HepG2 (cell line): Measurements from ENCODE around the gene NUAK2. TPM values are rescaled to one million over a fixed set of nuclear protein-coding genes. Genes with fewer than 3 reads are reported as not detected.

Experiments used
- ATF7 ChIP-seq, 2 experiments: fragments of 450-650 bp in 1 of 2; sonication (generic) in 1 of 2; formaldehyde crosslinking in 1 of 2; IDR thresholded peaks; 2 replicates each; pipeline versions ENCODE4 v1.4.0 to v1.6.1; 2016 to 2020; ENCODE audit warnings: antibody characterized with exemption in 1 of 2, mild to moderate bottlenecking in 1 of 2, missing genetic modification reagents in 1 of 2
- BCL6 ChIP-seq: IDR thresholded peaks from 2 replicates; pipeline ENCODE4 v1.6.1; 2016; ENCODE audit warnings: missing genetic modification reagents, missing compliant biosample characterization
- CBX1 ChIP-seq: IDR thresholded peaks from one replicate; pipeline ENCODE4 v1.6.1; 2016; ENCODE audit warnings: antibody characterized with exemption, low read depth
- EHMT2 ChIP-seq: fragments of 200-600 bp; sonication (generic); IDR thresholded peaks from 2 replicates; pipeline ENCODE4 v1.7.0; 2017; ENCODE audit warnings: antibody characterized with exemption, low read depth, low read length, borderline replicate concordance
- HNRNPL ChIP-seq: fragments of 200-400 bp; formaldehyde crosslinking; IDR thresholded peaks from 2 replicates; pipeline ENCODE4 v1.6.1; 2017; ENCODE audit warnings: mild to moderate bottlenecking, low read depth, low read length
- HOXA9 ChIP-seq: sonication (generic); formaldehyde crosslinking; IDR thresholded peaks from 2 replicates; pipeline ENCODE4 v1.8.1; 2022; ENCODE audit warnings: missing genetic modification reagents, mild to moderate bottlenecking, moderate library complexity, borderline replicate concordance
- MAZ ChIP-seq, 2 experiments: sonication (generic) in 1 of 2; formaldehyde crosslinking in 1 of 2; IDR thresholded peaks; 2 replicates each; pipeline versions ENCODE4 v1.5.0 to v1.6.1; 2012 to 2020; ENCODE audit warnings: low read depth in 2 of 2, mild to moderate bottlenecking in 2 of 2, borderline replicate concordance in 1 of 2, improper control_type of control experiment in 1 of 2, low read length in 1 of 2, missing genetic modification reagents in 1 of 2, moderate library complexity in 1 of 2
- RFX3 ChIP-seq: IDR thresholded peaks from 2 replicates; pipeline ENCODE4 v1.6.1; 2016; ENCODE audit warnings: missing biosample characterization, missing genetic modification reagents
- SMARCC2 ChIP-seq: fragments of 450-650 bp; IDR thresholded peaks from 2 replicates; pipeline ENCODE4 v1.6.1; 2017; ENCODE audit warnings: antibody characterized with exemption, mild to moderate bottlenecking
- TRIM24 ChIP-seq: sonication (generic); formaldehyde crosslinking; IDR thresholded peaks from 2 replicates; pipeline ENCODE4 v1.8.0; 2022; ENCODE audit warnings: mild to moderate bottlenecking, missing genetic modification reagents
- ZBTB7A ChIP-seq: sonication (generic); formaldehyde crosslinking; IDR thresholded peaks from 2 replicates; pipeline ENCODE4 v1.8.0; 2022; ENCODE audit warnings: mild to moderate bottlenecking, missing genetic modification reagents
- ZEB1 ChIP-seq: IDR thresholded peaks from 2 replicates; pipeline ENCODE4 v1.6.1; 2012; ENCODE audit warnings: mild to moderate bottlenecking, low read depth, inconsistent platforms; ENCODE audit not compliant: insufficient replicate concordance
- ZNF232 ChIP-seq: sonication (generic); formaldehyde crosslinking; IDR thresholded peaks from 2 replicates; pipeline ENCODE4 v1.4.0; 2020; ENCODE audit warnings: missing genetic modification reagents, borderline replicate concordance
- ZNF292 ChIP-seq: sonication (generic); formaldehyde crosslinking; IDR thresholded peaks from 2 replicates; pipeline ENCODE4 v1.8.1; 2022; ENCODE audit warnings: mild to moderate bottlenecking, low read depth, missing genetic modification reagents, borderline replicate concordance
- ZNF510 ChIP-seq: sonication (generic); formaldehyde crosslinking; IDR thresholded peaks from 2 replicates; pipeline ENCODE4 v1.4.0; 2020; ENCODE audit warnings: low read depth, mild to moderate bottlenecking, missing genetic modification reagents
- ZNF713 ChIP-seq: sonication (generic); formaldehyde crosslinking; IDR thresholded peaks from 2 replicates; pipeline ENCODE4 v1.4.0; 2020; ENCODE audit warnings: mild to moderate bottlenecking, missing genetic modification reagents
- ZSCAN21 ChIP-seq: sonication (generic); formaldehyde crosslinking; IDR thresholded peaks from 2 replicates; pipeline ENCODE4 v1.8.0; 2022; ENCODE audit warnings: mild to moderate bottlenecking, missing genetic modification reagents, moderate library complexity, borderline replicate concordance
- polyA plus RNA-seq, 8 experiments: library from polyadenylated mRNA; depleted of rRNA in 3 of 8; stranded (reverse) in 7 of 8; unstranded in 1 of 8; fragments of >200 nt; fragmentation: Illumina TruSeq in 4 of 8; extraction: Trizol in 4 of 8; gene quantifications; 2 replicates each; pipeline versions ENCODE4 v1.2.1 to v1.2.3, GENCODE V29; 2011 to 2016; ENCODE audit warnings: low read depth in 4 of 8, missing spikeins in 1 of 8, mixed read lengths in 1 of 8; ENCODE audit not compliant: insufficient read depth in 1 of 8
- total RNA-seq, 5 experiments: library from RNA; depleted of rRNA; stranded (reverse); fragments of >200 nt; fragmentation: Illumina TruSeq; extraction: Trizol; gene quantifications; 2 replicates each; pipeline ENCODE4 v1.2.3, GENCODE V29; 2016; ENCODE audit warnings: low read depth in 1 of 5
- TF ChIP-seq, protein P1 (sequence below): IDR thresholded peaks from 2 replicates; pipeline ENCODE4 v1.6.1; 2016; ENCODE audit warnings: low read depth, borderline replicate concordance
- TF ChIP-seq, protein P2 (sequence below): sonication (generic); formaldehyde crosslinking; IDR thresholded peaks from 2 replicates; pipeline ENCODE4 v1.9.0; 2021; ENCODE audit warnings: missing genetic modification reagents, mild to moderate bottlenecking, borderline replicate concordance
- TF ChIP-seq, protein P3 (sequence below): sonication (generic); formaldehyde crosslinking; IDR thresholded peaks from 2 replicates; pipeline ENCODE4 v1.4.0; 2020; ENCODE audit warnings: mild to moderate bottlenecking, missing genetic modification reagents
- TF ChIP-seq, protein P4 (sequence below): sonication (generic); formaldehyde crosslinking; IDR thresholded peaks from 2 replicates; pipeline ENCODE4 v1.8.0; 2022; ENCODE audit warnings: missing genetic modification reagents, mild to moderate bottlenecking, inconsistent platforms, borderline replicate concordance

Gene NUAK2
- total and polyA plus RNA-seq, 2 of the 13 experiments (the other 11 are each of a cell fraction or from before 2014, with no cell fraction given): 0.75 to 1.1 TPM

DNA sequence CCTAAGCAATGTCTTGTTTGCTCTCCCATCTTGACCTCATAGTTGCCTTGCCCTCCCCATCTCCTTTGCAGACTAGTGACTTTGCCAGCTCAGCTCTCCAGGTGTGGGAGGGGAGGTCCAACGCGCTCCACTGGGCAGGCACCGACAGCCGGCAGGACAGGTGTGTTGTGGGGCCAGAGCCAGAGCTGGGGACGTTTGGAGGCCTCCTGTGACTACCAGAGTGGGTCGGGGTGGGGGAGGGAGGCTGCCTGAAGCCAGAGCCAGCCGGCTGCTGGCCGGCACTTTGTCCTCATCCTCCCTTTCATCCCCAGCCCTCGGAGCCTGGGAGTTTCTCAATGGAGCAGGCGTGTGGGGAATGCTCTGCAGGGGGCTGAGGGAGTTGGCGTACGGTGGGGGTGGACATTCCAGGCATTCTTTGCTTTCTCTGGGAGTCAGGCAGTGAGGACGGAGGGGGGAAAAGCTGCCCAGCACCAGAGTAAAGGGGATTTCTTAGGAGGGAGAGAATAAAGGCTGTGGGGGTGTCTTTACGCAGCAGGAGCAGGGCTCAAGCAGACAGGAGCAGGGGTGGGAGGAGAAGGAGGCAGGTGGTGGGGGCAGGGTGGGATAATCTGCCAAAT lies 20.2 kb downstream of the NUAK2 start (continued):
- TF ChIP-seq ZBTB7A (CRISPR knock-in tag): no peak
- TF ChIP-seq, protein P1, sequence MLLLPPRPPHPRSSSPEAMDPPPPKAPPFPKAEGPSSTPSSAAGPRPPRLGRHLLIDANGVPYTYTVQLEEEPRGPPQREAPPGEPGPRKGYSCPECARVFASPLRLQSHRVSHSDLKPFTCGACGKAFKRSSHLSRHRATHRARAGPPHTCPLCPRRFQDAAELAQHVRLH (CRISPR knock-in tag): peak; percentile 71; the same call in 1 of the 2 replicates
- no peak for TF ChIP-seq EHMT2
- TF ChIP-seq HOXA9 (CRISPR knock-in tag): no peak
- TF ChIP-seq, protein P2, sequence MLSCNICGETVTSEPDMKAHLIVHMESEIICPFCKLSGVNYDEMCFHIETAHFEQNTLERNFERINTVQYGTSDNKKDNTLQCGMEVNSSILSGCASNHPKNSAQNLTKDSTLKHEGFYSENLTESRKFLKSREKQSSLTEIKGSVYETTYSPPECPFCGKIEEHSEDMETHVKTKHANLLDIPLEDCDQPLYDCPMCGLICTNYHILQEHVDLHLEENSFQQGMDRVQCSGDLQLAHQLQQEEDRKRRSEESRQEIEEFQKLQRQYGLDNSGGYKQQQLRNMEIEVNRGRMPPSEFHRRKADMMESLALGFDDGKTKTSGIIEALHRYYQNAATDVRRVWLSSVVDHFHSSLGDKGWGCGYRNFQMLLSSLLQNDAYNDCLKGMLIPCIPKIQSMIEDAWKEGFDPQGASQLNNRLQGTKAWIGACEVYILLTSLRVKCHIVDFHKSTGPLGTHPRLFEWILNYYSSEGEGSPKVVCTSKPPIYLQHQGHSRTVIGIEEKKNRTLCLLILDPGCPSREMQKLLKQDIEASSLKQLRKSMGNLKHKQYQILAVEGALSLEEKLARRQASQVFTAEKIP (CRISPR knock-in tag): no peak
- TF ChIP-seq CBX1: peak; percentile 38
- no peak for TF ChIP-seq ZNF510 (CRISPR knock-in tag)
- TF ChIP-seq ATF7 (IDR thresholded peaks at IDR 0.05): no peak
- TF ChIP-seq ATF7 (CRISPR knock-in tag; IDR thresholded peaks at IDR 0.05): no peak
- TF ChIP-seq BCL6 (CRISPR knock-in tag): peak; percentile 78
- peak; percentile 90 for TF ChIP-seq MAZ (IDR thresholded peaks at IDR 0.05; ENCODE audit: borderline replicate concordance, low read depth, low read length)
- peak; percentile 76; the same call in 1 of the 2 replicates for TF ChIP-seq MAZ (CRISPR knock-in tag; IDR thresholded peaks at IDR 0.05; ENCODE audit: low read depth)
- TF ChIP-seq, protein P3, sequence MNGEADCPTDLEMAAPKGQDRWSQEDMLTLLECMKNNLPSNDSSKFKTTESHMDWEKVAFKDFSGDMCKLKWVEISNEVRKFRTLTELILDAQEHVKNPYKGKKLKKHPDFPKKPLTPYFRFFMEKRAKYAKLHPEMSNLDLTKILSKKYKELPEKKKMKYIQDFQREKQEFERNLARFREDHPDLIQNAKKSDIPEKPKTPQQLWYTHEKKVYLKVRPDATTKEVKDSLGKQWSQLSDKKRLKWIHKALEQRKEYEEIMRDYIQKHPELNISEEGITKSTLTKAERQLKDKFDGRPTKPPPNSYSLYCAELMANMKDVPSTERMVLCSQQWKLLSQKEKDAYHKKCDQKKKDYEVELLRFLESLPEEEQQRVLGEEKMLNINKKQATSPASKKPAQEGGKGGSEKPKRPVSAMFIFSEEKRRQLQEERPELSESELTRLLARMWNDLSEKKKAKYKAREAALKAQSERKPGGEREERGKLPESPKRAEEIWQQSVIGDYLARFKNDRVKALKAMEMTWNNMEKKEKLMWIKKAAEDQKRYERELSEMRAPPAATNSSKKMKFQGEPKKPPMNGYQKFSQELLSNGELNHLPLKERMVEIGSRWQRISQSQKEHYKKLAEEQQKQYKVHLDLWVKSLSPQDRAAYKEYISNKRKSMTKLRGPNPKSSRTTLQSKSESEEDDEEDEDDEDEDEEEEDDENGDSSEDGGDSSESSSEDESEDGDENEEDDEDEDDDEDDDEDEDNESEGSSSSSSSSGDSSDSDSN (CRISPR knock-in tag): peak; percentile 97
- TF ChIP-seq ZNF713 (CRISPR knock-in tag): no peak
- peak; percentile 50; the same call in 1 of the 2 replicates for TF ChIP-seq ZSCAN21 (CRISPR knock-in tag)
- TF ChIP-seq ZNF232 (CRISPR knock-in tag): no peak
- TF ChIP-seq ZEB1: peak; percentile 71
- no peak for TF ChIP-seq TRIM24 (CRISPR knock-in tag)
- 0 out of 2 replicates have a peak, but pooled peaks have one; percentile 36 for TF ChIP-seq HNRNPL
- no peak for TF ChIP-seq SMARCC2
- TF ChIP-seq RFX3: no peak
- TF ChIP-seq, protein P4, sequence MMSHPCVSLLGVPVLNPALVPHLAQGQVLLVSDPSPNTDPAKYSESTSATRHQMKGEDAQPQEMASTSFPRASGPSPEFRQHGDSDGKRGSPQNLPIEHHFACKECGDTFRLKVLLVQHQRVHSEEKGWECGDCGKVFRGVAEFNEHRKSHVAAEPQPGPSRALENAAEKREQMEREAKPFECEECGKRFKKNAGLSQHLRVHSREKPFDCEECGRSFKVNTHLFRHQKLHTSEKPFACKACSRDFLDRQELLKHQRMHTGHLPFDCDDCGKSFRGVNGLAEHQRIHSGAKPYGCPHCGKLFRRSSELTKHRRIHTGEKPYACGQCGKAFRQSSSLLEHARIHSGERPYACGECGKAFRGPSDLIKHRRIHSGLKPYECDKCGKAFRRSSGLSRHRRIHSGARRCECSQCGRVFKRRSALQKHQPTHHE (CRISPR knock-in tag): no peak
- TF ChIP-seq ZNF292 (CRISPR knock-in tag): peak; percentile 83; the same call in 1 of the 2 replicates
